Measurements from ENCODE around the gene CFAP43.

DNA sequence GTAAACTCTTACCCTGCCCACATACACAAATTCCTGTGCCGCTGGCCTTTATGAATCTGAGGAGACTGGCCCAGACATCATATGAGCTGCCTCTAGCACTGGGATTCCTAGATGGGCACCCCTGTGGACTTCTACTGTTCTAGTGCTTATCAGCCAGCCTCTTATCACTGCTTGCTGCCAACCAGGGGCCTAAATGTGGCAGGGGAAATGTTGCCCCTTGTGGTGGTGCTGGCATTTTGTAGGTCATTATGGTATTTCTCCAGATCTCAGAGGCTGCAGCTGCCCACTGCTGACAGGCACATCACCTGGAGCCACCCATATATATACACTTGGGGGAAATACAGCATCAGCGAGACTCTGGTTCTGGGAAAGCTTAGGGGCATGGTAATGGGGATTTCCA, 104.8 kb downstream of the CFAP43 start:
- no peak for TF ChIP-seq CBX5 (IDR thresholded peaks at IDR 0.05; ENCODE audit: low read depth, low read length)
- TF ChIP-seq MAX (IDR thresholded peaks at IDR 0.05) = no peak
- no peak for TF ChIP-seq CEBPB (IDR thresholded peaks at IDR 0.05; ENCODE audit: low read depth, low read length)

Data from H1 (cell line).